Bone marrow (tissue), 2 donors: ENCODE results near the gene SSC5D.
"Not testable (repeated sequence)": the region's sequence is repeated elsewhere in the genome, so short reads cannot be mapped to it uniquely, and the experiment has no call there.

Experiments
- DNase-seq, 2 donors: peaks; one replicate each; lab custom pipeline; 2025; lab: John Stamatoyannopoulos, UW

SSC5D gene

DNA sequence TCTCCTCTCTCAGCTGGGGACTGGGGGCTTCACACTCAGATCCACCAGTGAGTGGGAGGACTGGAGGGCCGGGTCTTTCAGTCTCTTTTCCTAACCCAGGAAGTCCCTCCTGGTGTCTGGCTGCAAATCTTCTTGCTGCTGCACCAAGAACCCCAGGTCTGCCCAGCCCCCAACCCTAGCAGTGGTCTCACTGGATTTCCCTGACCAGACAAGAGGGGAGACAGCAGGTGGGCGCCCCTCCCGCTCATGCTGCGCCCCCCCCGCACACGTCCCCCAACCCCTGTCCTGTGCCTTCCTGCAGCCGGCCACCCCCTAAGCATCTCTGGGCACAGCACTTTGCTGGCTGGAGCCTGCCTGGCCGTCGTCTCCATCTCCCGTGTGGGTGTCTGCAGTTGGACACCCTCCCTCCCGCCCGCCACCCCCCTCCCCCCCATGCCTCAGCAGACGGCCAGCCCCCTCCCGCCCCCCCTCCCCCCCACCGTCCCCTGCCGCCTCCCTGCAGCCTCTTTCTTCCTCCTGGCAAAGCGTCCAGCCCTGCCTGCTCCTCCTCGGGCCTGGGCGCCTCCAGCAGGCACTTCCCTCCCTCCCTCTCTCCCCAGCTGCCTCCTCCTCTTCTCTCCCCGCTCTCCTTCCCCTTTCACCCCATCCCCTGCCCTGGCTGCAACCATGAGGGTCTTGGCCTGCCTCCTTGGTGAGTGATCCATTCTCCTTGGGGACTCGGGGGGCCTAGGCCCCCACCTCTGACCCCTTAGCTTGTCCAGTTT lies at the start of gene SSC5D:
SSC5D (plus strand) TSS at position 513 of the 764 bp plus-strand sequence; CDS start at position 667, 154 bp downstream.
- DNase-seq, result no peak

DNA sequence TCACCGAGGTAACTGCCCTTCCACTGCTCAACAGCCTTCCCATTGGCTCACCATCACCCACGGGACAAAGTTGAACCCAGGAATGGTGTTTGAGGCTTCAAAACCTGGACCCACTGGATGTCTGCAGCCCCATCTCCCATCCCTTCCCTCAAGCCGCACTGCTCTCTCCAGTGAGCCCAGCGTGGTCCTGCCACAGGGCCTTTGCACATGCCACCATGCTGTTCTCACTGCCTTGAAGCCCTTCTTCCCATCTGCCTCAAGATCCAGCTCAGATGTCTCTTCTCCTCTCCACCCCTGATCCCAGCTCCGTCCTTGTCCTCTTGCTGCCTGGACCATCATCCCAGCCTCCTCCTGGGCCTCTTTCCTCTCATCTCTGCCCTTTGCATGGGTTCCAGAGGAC lies 49.2 kb upstream of the SSC5D start:
- DNase-seq, result no peak

DNA sequence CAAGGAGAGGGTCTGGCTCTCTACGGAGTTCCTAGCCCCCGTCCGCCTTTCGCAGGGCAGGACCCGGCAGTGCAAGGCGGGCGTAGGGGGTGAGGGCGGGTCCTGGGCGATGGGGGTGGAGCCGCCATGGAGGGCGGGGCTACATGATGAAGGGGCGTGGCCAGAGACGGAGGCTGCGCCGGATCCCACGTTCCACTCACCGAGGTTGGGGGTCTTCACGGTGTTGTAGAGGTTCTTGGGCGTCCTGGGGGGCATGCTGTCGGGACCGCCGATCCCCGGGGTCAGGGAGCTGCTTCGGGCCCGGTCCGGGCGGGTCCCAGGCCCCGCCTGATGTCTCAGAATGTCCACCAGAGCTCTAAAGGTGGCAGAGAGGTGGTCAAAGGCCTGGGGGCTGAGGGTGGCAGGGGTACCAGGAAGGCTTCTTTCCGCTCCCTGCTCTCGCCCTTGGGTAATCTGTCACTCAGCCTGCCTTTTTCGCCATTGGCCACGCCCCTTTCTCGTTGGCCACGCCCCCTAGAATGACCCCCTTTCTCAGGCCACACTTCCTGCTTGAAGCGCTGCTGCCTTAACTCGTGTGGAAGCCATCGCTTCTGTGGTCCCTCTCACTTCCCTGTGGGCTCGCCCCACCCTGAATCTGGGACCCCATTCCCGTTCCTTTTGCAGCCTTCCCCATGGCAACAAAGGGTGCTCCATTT lies 47.7 kb upstream of the SSC5D start:
- DNase-seq, result no peak

DNA sequence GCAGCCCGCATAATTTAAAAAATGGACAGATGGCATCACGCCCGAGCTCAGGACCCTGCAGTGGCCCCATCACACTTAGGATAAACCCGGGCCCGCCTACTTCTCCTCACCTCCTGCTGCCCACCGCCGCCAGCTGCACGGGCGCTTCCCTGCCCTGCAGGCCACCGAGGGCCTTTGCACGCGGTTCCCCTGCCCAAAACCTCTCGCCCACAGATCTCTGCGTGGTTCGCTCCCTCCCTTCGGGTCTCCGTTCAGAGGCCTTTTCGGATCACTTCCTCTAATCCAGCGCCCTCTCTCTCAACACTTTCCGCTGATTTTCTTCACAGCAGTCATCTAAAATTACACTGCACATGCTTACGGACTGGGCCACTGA lies 46.9 kb upstream of the SSC5D start:
- DNase-seq, result no peak

DNA sequence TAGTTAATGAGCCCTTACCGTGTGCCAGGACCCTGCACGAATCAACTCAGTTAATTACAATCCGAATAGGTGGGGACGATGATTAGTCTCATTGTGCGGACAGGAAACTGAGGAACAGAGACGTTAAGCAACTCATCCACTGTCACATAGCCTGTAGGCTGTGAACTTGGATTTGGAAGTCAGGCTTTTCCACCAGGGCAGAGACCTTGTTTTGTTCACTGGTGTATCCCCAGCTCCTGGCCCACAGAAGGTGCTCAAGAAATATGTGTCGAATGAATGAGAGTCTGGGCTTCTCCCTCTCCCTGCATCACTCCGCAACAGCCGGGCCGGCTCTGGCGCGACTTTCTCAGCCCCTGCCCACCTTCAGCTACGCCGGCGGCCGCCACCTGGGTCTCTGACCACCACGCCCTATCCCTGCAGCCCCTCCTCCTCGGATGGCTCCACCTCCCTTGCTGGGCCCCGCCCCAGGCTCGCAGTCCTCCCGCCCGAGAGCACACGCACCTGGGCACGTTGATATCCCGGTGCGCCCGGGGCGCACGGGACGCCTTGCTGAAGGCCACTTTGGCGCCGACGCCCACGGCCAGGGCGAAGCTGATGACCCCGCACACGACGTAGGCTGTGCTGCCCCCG lies 46.4 kb upstream of the SSC5D start:
- DNase-seq, result no peak

GRCh38 chr19:55442372-55442961 lies 45.8 kb upstream of the SSC5D start:
- DNase-seq, result no peak

DNA sequence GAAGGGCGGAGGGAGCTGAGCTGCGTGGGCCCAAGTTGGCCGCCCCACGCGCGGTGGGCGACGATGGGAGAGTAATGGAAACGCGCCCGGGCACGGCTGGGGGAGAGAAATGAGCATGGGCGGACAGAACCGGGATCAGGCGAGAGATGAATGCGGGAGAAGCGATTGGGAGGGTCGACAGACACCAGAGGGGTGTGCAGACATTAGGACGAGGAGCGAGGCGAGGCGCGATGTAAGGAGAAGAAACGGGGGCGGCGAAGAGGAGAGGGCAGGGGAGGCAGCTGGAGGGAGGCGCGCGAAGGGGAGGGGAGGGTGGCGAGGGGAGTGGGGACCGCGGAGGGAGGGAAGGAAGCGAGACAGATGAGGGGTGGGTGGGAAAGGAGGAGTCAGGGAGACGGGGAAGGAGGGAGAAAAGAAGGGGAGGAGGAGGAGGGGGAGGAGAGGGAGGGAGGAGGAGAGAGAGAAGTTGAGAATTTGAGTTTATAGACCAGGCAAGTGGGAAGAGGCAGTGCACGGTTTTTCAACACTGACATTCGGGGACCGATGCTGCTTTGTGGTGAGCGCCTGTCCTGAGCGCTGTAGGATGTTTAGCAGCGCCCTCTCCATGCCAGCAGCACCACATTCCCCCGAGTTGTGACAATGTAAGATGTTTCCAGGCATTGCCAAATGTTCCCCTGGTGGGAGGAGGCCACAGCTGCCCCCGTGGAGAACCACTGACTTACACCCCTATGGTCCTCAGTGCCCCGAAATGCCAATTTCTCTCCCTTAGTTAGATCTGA lies 45.0 kb upstream of the SSC5D start, which contains the start of gene SHISA7:
SHISA7 (minus strand) TSS at position 256 of the 779 bp plus-strand sequence. CDS start 437 bp downstream, outside the sequence.
- DNase-seq, result no peak

DNA sequence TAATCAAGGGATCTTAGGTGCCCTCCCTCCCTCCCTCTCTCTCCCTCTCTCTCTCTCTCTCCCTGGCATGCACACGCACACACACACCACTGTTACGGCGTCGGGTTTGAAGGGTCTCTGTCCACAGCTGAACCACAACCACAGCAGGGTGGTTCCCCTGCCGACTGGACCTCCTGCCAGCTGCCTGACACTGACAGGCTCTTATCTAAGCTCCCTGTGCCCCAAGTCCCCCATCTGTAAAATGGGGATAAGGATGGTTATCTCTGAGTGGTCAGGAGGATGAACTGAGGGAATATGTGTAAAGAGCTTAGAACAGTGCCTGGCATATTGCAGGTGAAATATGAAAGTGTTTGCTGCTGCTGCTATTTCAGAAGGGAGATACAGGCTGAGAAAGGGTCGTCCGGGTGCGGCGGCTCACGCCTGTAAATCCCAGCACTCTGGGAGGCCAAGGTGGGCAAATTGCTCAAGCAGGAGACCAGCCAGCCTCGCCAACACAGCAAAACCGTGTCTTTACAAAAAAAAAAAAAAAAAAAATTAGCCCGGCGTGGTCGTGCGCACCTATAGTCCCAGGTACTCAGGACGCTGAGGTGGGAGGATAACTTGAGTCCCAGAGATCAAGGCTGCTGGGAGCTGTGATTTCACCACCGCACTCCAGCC lies 44.3 kb upstream of the SSC5D start:
- no peak for DNase-seq

DNA sequence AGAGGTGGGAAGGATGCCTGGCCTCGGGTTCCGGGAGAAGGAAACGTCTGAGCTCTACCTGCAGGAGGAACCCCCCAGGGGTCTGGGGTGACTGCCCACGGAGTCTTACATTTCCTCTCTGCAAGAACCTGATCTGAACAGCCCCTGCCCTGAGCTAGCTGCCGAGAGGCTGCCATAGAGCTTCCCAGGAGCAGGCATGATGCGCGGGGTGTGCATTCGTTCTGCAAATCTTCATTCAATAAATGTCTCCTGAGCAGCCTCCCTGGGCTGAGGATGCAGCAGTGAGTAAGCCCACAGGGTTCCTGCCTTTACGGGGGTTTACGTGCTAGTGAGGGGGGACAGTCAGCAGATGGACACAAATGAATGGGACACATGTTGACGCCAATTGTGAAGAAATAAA lies 43.6 kb upstream of the SSC5D start:
- DNase-seq, result no peak

- DNase-seq, result no peak
These were observed 42.2 kb upstream of the SSC5D start for GRCh38 chr19:55446060-55446459.

- no peak for DNase-seq
These were observed 40.6 kb upstream of the SSC5D start for GRCh38 chr19:55447421-55448174.

- DNase-seq, result not testable (repeated sequence)
These were observed 40.1 kb upstream of the SSC5D start for GRCh38 chr19:55448175-55448490.

DNA sequence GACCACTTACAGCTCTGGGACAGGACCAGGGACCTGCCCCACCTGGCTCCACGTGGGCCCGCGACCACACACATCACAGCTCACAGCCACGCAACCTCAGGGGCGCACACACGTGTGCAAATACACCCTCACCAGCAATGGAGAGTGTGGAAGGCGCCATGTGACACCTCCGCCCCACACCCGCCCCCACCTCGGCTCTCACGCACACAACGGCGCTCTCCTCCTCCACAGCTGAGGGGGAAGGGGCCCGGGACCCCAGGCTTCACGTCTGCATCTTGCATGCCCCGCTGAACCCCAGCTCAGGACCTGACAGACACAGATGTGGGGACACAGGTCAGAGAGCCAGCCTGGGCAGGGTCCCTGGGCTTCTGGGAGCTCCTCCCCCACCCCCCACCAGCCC lies 38.8 kb upstream of the SSC5D start:
- DNase-seq, result no peak

DNA sequence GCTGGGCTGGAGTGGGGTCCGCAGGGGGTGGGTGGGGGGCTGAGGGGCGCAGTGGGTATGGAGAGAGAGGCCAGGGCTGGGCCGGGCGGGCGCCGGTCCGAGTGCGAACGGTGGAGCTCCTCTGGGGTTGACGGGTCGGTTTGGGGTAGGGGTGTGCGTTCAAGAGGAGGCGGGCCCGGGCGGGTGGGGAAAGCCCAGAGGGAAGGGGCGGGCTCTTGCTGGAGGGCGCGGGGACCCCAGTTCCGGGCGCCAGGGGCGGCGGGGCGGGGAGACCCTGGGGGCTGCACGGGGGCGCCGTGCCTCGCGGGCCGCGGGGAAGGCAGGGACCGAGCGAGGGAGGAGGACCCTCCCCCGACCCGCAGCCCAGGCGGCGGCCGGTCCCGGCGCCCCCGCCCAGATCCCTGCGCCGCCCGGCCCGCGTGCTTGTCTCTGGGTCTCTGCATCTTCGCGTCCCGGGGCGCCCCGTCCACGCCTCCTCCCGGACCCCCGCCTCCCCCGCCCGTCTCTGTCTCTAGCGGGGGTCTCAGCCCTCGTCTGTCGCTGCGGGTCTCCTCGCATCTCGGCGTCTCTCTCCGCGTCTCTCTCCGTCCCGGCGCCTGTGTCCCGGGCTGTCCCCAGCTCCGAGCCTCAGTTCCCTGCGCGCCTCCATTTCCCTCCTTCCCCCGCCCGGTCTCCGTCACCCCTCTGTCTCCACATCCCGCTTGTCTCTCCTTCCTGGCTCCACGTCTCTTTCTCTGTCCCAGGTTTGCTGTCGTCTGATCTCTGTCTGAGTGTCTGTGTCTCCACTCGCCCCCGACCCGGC lies 36.9 kb upstream of the SSC5D start:
- DNase-seq, result no peak

GRCh38 chr19:55451965-55452748 lies 36.1 kb upstream of the SSC5D start:
- no peak for DNase-seq

DNA sequence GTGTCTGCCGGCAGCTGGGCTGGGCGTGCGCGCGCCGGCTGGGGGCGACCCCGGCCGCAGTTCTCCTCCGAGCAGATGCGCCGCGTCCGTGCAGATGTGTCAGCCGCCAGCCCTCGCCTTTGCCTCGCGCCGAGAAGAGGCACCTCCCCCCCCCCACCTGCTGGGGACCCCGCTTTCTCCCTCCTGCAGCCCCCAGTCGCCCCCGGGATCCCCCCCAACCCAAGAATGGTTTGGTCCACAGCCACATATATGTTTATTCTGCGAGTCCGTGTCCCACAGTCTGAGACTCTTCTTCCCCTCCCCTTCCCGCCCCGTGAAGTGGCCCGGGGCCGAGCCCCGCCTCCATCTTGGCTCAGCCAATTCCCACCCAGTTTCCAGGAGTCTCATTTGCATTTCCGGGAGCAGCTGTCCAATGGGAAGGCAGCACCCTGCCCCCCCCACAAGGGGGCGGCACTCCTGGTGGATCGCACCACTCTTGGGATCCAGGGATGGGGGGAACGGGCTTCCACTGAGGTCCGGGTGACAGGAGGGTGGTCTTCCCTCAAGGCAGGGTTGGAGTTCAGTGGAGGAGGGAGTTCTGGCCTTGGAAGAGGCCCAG lies 35.4 kb upstream of the SSC5D start:
- DNase-seq, result no peak

- DNase-seq, result no peak
These were observed 34.5 kb upstream of the SSC5D start for GRCh38 chr19:55453511-55454260.

GRCh38 chr19:55454787-55455243 lies 33.4 kb upstream of the SSC5D start:
- DNase-seq, result peak in 1 of 2 donors; percentile 45
